ENCODE results near the gene CAD.

The CAD gene

DNA sequence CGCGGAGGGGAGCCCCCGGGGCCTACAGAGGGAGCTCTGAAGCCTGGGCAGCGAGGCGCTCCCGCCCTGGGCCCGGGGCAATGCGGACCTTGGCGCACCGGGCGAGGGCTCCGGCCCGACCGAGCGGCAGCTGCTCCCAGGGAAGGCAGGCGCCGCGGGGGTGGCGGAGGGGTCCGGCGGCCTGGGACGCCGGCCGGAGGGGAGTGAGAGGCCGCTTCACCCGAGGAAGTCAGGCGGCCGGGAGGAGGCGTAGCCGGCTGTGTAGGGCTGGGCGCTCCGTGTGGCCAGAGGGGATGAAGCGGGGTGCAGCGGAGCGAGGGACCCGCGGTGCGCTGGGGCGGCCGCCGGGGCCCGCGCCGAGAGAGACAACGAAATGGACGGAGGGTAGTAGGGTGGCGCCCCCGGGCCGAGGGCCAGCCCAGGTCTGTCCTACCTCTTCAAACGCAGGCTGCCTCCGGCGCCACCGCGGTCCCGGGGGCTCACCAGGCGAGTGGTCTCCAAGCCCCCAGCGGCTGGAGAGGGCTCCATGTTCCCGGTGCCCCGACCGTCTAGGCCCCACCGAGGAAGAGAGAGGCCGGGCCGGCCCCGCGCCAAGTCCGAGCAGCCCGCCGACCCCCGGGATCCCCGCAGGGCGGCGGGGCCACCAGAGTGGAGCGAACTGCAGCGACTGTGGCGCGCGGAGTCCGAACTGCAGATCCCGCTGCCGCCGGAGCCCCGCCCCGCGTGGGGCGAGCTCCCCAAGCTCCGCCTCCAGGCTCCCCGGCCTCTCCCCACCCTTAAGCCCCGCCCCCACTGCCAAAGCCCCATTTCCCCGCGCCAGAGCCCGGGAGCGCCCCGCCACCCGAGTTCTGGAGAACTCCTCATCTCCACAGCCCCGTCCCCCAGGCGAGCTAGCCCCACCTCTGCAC is 45.5 kb downstream of the CAD start, which contains the start of gene SLC30A3:
Gene SLC30A3 (minus strand): TSS at position 669 of the 908 bp plus-strand sequence. CDS start 141 bp downstream, at position 528.
- no peak for DNase-seq
- no peak within 1 kb of the TSS for H3K27ac ChIP-seq (ENCODE audit: low read depth, low read length)
- no peak within 1 kb of the TSS for H2AK5ac ChIP-seq (ENCODE audit: low read length)
- no peak within 1 kb of the TSS for H2BK15ac ChIP-seq (replicated peaks; ENCODE audit: low read depth)
- H3K27me3 ChIP-seq (ENCODE audit: insufficient read depth, low read length, poor library complexity) = peaks cover 52% of the 10 kb centered on the region
- peak within 1 kb of the TSS; percentile 50 for H3K9ac ChIP-seq (ENCODE audit: low read length)
- H3K18ac ChIP-seq (ENCODE audit: low read length) = no peak within 1 kb of the TSS
- H3K36me3 ChIP-seq (ENCODE audit: control insufficient read depth, insufficient read depth, low read length) = no peaks in the 10 kb centered on the region
- H4K8ac ChIP-seq (ENCODE audit: low read depth, low read length) = no peak within 1 kb of the TSS
- H3K56ac ChIP-seq (ENCODE audit: low read length) = peak within 1 kb of the TSS; percentile 69
- H3K4ac ChIP-seq (ENCODE audit: low read depth, low read length) = no peak within 1 kb of the TSS
- H2BK120ac ChIP-seq (ENCODE audit: low read depth, low read length) = no peak within 1 kb of the TSS
- H3K79me1 ChIP-seq (ENCODE audit: low read length) = no peaks in the 10 kb centered on the region
- H2BK5ac ChIP-seq (ENCODE audit: low read length) = no peak within 1 kb of the TSS
- no peaks in the 10 kb centered on the region for H3K4me1 ChIP-seq (ENCODE audit: control insufficient read depth, low read depth, low read length)
- peak within 1 kb of the TSS; percentile 22 for H3K4me3 ChIP-seq (ENCODE audit: low read length)
- no peak within 1 kb of the TSS for H4K5ac ChIP-seq (ENCODE audit: low read length)
- H3K23ac ChIP-seq (ENCODE audit: low read length) = no peak within 1 kb of the TSS
- no CpG with 5 or more reads among the region's 96 CpGs for WGBS (ENCODE audit: extremely low coverage, insufficient coverage, low lambda C conversion rate)
- H3K79me2 ChIP-seq (ENCODE audit: control insufficient read depth, insufficient read depth, low read length) = no peaks in the 10 kb centered on the region
- peak within 1 kb of the TSS; percentile 62 for H3K4me2 ChIP-seq (ENCODE audit: low read length)

DNA sequence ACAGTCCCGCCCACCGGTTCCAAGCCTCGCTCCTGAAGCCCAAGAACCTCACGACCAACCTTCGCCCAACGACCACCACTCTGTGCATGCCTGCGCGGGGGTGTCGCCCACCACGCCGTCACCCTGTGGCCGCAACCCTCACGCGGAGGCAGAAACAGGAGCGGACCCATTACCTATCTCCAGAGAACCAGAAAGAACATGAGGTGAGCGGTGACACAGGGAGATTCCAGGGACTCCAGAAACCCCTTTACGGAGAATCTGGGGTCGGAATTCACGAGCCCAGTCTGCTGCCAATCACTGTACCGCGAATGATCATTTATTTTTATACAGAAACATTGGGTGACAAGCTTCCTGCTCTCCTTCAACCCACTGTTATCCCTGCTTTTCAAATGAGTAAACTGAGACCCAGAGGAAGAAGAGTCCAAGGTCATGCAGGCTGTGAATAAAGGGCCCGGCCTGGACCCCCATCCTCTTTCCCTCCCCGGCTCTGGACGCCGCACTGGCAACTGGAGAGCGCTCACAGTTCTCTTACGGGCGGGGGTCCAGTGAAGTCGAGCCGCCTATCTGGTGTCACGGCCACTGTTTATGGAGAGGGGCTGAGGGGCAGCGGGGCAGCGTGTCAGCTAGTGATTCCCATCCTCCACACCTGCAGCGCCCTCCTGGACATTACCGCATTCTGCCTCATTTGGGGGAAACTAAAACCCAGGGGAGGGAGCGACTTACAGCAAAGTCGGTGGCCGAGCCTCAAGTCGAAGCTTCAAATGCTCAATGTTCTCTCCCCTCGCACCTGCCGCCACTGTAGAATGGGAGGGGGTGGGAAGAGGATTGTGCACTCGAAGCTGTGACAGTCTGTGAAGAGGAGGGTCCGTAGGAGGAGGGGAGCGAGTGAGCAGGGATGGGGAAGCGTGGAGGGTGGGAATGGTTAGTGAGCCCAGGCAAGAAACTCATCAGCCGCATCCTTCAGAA is 46.4 kb downstream of the CAD start:
- H3K4me3 ChIP-seq (ENCODE audit: low read length) = no peak overlapping the region
- H3K27me3 ChIP-seq (ENCODE audit: insufficient read depth, low read length, poor library complexity) = peaks cover 52% of the 10 kb centered on the region

DNA sequence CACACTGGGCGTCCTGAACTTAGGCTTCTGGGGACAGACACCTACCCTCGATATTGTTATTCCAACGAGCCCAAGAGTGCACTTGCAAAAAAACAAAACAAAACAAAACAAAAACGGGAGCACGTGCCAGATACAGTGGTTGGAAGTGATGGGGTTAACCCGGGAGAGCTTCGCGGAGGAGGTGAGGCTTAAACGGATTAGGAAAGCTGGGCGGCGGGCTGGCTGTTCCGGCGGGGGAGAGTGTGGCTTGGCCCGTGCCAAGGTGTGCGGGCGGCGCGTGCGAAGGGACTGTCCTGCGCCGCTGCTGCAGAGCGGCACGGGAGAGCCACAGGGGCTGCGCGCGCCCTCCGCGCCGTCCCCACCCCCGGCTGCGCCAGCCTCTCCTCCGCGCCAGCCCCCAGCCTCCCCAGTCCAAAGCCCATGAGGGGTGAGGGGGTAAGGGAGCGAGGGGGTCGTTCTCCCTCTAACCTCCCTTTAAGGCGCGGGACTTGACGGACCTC is 47.1 kb downstream of the CAD start:
- Histone ChIP-seq H3K36me3 (ENCODE audit: control insufficient read depth, insufficient read depth, low read length) (no peaks in the 10 kb centered on the region), H3K9ac (ENCODE audit: low read length) (peak overlapping the region; percentile 56), H2AK5ac (ENCODE audit: low read length) (no peak overlapping the region), H3K4ac (ENCODE audit: low read depth, low read length) (no peak overlapping the region), H3K79me2 (ENCODE audit: control insufficient read depth, insufficient read depth, low read length) (no peaks in the 10 kb centered on the region), H3K23ac (ENCODE audit: low read length) (no peak overlapping the region), H3K4me1 (ENCODE audit: control insufficient read depth, low read depth, low read length) (no peaks in the 10 kb centered on the region), H3K27ac (ENCODE audit: low read depth, low read length) (no peak overlapping the region), H3K79me1 (ENCODE audit: low read length) (no peaks in the 10 kb centered on the region), H4K5ac (ENCODE audit: low read length) (no peak overlapping the region), H3K4me2 (ENCODE audit: low read length) (peak overlapping the region; percentile 88), H2BK120ac (ENCODE audit: low read depth, low read length) (no peak overlapping the region), H3K56ac (ENCODE audit: low read length) (peak overlapping the region; percentile 49), H2BK15ac (replicated peaks; ENCODE audit: low read depth) (no peak overlapping the region), H3K4me3 (ENCODE audit: low read length) (no peak overlapping the region), H3K27me3 (ENCODE audit: insufficient read depth, low read length, poor library complexity) (peaks cover 52% of the 10 kb centered on the region), H3K18ac (ENCODE audit: low read length) (no peak overlapping the region), H4K8ac (ENCODE audit: low read depth, low read length) (no peak overlapping the region), H2BK5ac (ENCODE audit: low read length) (no peak overlapping the region)
- peak; percentile 39 for DNase-seq
- WGBS (ENCODE audit: extremely low coverage, insufficient coverage, low lambda C conversion rate) = no CpG with 5 or more reads among the region's 38 CpGs

More for the DNA sequence above, 46.4 kb downstream of the CAD start:
- Histone ChIP-seq H3K23ac (ENCODE audit: low read length) (no peak overlapping the region), H3K36me3 (ENCODE audit: control insufficient read depth, insufficient read depth, low read length) (no peaks in the 10 kb centered on the region), H3K4me2 (ENCODE audit: low read length) (peak overlapping the region; percentile 56), H3K4ac (ENCODE audit: low read depth, low read length) (no peak overlapping the region), H3K79me2 (ENCODE audit: control insufficient read depth, insufficient read depth, low read length) (no peaks in the 10 kb centered on the region), H3K18ac (ENCODE audit: low read length) (no peak overlapping the region), H3K4me1 (ENCODE audit: control insufficient read depth, low read depth, low read length) (no peaks in the 10 kb centered on the region), H3K27ac (ENCODE audit: low read depth, low read length) (no peak overlapping the region), H4K8ac (ENCODE audit: low read depth, low read length) (no peak overlapping the region), H3K79me1 (ENCODE audit: low read length) (no peaks in the 10 kb centered on the region), H2AK5ac (ENCODE audit: low read length) (no peak overlapping the region), H3K56ac (ENCODE audit: low read length) (peak overlapping the region; percentile 50), H2BK15ac (replicated peaks; ENCODE audit: low read depth) (no peak overlapping the region), H2BK120ac (ENCODE audit: low read depth, low read length) (no peak overlapping the region), H4K5ac (ENCODE audit: low read length) (no peak overlapping the region), H3K9ac (ENCODE audit: low read length) (no peak overlapping the region), H2BK5ac (ENCODE audit: low read length) (no peak overlapping the region)
- WGBS (ENCODE audit: extremely low coverage, insufficient coverage, low lambda C conversion rate) = no CpG with 5 or more reads among the region's 46 CpGs
- DNase-seq = peak; percentile 33

DNA sequence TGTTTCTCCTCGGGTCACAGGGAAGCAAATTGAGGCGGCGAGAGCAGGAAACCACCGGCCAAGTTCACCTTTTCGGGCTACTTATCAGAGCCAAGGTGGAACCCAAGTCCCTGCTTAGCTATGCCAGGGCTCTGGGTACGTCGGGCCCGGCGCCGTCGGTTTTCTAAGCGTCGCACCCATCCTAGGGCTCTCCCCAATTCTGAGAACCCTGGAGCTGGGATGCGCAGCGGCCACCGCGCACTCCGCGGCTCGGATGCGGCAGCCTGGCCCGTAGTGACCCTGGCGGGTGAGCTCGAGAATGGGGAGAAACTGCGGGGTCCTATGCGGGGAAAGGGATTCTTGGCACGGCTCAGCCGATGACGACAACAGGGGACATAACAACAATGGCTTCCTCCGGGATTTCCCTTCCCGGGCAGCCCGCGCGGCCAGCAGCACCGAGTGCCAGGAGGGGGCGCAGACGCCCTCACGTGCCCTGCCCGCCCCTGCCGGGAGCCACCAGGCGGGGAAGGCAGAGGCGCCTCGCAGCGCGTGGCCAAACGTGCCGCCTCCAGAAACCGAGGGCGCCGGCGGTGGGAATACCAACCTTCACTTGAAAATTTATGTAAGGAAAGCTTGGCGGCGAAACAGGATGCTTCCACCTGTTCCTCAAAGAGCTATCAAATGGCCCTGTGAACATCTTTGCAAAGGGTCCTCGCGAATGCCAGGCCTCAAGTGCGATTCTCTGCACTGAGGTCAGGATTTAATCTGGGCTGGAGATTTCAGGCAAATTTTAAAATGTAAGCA is 47.8 kb downstream of the CAD start:
- H3K9ac ChIP-seq (ENCODE audit: low read length) = peak overlapping the region; percentile 56
- H3K23ac ChIP-seq (ENCODE audit: low read length) = peak overlapping the region; percentile 50
- H3K56ac ChIP-seq (ENCODE audit: low read length) = peak overlapping the region; percentile 49
- H2BK15ac ChIP-seq (replicated peaks; ENCODE audit: low read depth) = no peak overlapping the region
- H3K27ac ChIP-seq (ENCODE audit: low read depth, low read length) = no peak overlapping the region
- no peak overlapping the region for H2BK120ac ChIP-seq (ENCODE audit: low read depth, low read length)
- H3K4me1 ChIP-seq (ENCODE audit: control insufficient read depth, low read depth, low read length) = no peaks in the 10 kb centered on the region
- no peaks in the 10 kb centered on the region for H3K79me1 ChIP-seq (ENCODE audit: low read length)
- H2BK5ac ChIP-seq (ENCODE audit: low read length) = no peak overlapping the region
- no CpG with 5 or more reads among the region's 56 CpGs for WGBS (ENCODE audit: extremely low coverage, insufficient coverage, low lambda C conversion rate)
- peak overlapping the region; percentile 30 for H3K4me3 ChIP-seq (ENCODE audit: low read length)
- H3K18ac ChIP-seq (ENCODE audit: low read length) = no peak overlapping the region
- DNase-seq = peak; percentile 87
- H3K27me3 ChIP-seq (ENCODE audit: insufficient read depth, low read length, poor library complexity) = peaks cover 52% of the 10 kb centered on the region
- no peaks in the 10 kb centered on the region for H3K36me3 ChIP-seq (ENCODE audit: control insufficient read depth, insufficient read depth, low read length)
- no peak overlapping the region for H2AK5ac ChIP-seq (ENCODE audit: low read length)
- H4K5ac ChIP-seq (ENCODE audit: low read length) = no peak overlapping the region
- no peaks in the 10 kb centered on the region for H3K79me2 ChIP-seq (ENCODE audit: control insufficient read depth, insufficient read depth, low read length)
- H3K4me2 ChIP-seq (ENCODE audit: low read length) = peak overlapping the region; percentile 88
- H3K4ac ChIP-seq (ENCODE audit: low read depth, low read length) = no peak overlapping the region
- no peak overlapping the region for H4K8ac ChIP-seq (ENCODE audit: low read depth, low read length)

DNA sequence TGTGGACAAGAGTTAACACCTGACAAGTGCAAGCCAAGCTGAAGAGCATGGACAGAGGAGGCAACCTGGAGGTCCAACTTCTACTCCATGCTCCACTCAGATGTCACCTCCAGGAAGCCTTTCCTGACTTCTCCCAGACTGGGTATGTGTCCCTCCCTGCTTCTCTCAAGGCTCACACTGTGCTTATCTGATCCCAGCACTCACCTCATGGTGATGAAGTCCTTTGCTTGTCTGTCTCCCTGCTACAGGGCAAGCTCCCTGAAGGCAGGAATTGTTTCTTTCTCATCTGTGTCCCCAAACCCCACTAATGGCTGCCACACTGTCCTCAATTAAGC is 48.3 kb downstream of the CAD start:
- Histone ChIP-seq H2BK15ac (replicated peaks; ENCODE audit: low read depth) (no peak overlapping the region), H3K23ac (ENCODE audit: low read length) (peak overlapping the region; percentile 97), H3K79me2 (ENCODE audit: control insufficient read depth, insufficient read depth, low read length) (no peaks in the 10 kb centered on the region), H3K27me3 (ENCODE audit: insufficient read depth, low read length, poor library complexity) (peaks cover 51% of the 10 kb centered on the region), H2AK5ac (ENCODE audit: low read length) (no peak overlapping the region), H3K9ac (ENCODE audit: low read length) (no peak overlapping the region), H3K36me3 (ENCODE audit: control insufficient read depth, insufficient read depth, low read length) (no peaks in the 10 kb centered on the region), H2BK120ac (ENCODE audit: low read depth, low read length) (no peak overlapping the region), H3K4ac (ENCODE audit: low read depth, low read length) (no peak overlapping the region), H3K4me2 (ENCODE audit: low read length) (no peak overlapping the region), H3K4me1 (ENCODE audit: control insufficient read depth, low read depth, low read length) (no peaks in the 10 kb centered on the region), H2BK5ac (ENCODE audit: low read length) (no peak overlapping the region), H4K5ac (ENCODE audit: low read length) (no peak overlapping the region), H3K18ac (ENCODE audit: low read length) (no peak overlapping the region), H3K79me1 (ENCODE audit: low read length) (no peaks in the 10 kb centered on the region), H3K27ac (ENCODE audit: low read depth, low read length) (no peak overlapping the region), H4K8ac (ENCODE audit: low read depth, low read length) (no peak overlapping the region), H3K4me3 (ENCODE audit: low read length) (no peak overlapping the region), H3K56ac (ENCODE audit: low read length) (no peak overlapping the region)
- DNase-seq = no peak

Data from mesendoderm (in vitro differentiated cells).